ENCODE results near the gene PSMC5.

- TF ChIP-seq EP300 (IDR thresholded peaks at IDR 0.05; ENCODE audit: low read depth) (no peak), CTCF (IDR thresholded peaks at IDR 0.05) (no peak), POLR2AphosphoS5 (IDR thresholded peaks at IDR 0.05) (no peak), POLR2A (IDR thresholded peaks at IDR 0.05) (no peak)
Measured at GRCh38 chr17:63817736-63818385, 9.4 kb upstream of the PSMC5 start.
